Vagina (tissue), 2 donors: Measurements from ENCODE around the gene IPO4.

ENCODE experiments used
- POLR2A ChIP-seq, 2 donors: fragments of 450-650 bp; IDR thresholded peaks; one replicate each; pipeline ENCODE4 v1.6.1; 2017; ENCODE audit warnings: antibody characterized with exemption in 2 of 2, mild to moderate bottlenecking in 2 of 2, moderate library complexity in 2 of 2
- TF ChIP-seq, protein P1 (sequence below), 3 experiments: fragments of 450-650 bp in 2 of 3; fragments of 200-600 bp in 1 of 3; sonication (generic) in 1 of 3; IDR thresholded peaks; one replicate each; pipeline ENCODE4 v1.5.1; 2017 to 2019; ENCODE audit warnings: antibody characterized with exemption in 3 of 3, mild to moderate bottlenecking in 2 of 3, moderate library complexity in 2 of 3

GRCh38 chr14:24185741-24186140, 2.9 kb downstream of the IPO4 start:
- TF ChIP-seq, protein P1, sequence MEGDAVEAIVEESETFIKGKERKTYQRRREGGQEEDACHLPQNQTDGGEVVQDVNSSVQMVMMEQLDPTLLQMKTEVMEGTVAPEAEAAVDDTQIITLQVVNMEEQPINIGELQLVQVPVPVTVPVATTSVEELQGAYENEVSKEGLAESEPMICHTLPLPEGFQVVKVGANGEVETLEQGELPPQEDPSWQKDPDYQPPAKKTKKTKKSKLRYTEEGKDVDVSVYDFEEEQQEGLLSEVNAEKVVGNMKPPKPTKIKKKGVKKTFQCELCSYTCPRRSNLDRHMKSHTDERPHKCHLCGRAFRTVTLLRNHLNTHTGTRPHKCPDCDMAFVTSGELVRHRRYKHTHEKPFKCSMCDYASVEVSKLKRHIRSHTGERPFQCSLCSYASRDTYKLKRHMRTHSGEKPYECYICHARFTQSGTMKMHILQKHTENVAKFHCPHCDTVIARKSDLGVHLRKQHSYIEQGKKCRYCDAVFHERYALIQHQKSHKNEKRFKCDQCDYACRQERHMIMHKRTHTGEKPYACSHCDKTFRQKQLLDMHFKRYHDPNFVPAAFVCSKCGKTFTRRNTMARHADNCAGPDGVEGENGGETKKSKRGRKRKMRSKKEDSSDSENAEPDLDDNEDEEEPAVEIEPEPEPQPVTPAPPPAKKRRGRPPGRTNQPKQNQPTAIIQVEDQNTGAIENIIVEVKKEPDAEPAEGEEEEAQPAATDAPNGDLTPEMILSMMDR (IDR thresholded peaks at IDR 0.05), result no peak
- TF ChIP-seq POLR2A (IDR thresholded peaks at IDR 0.05), result no peak
